Trophoblast cell (in vitro differentiated cells and primary cell): ENCODE results near the gene ASB4.
A peak's percentile ranks its signal among the peaks of the same experiment; 100 is the strongest.

ENCODE experiments used
- DNase-seq, 2 donors: peaks; one replicate each; pipeline ENCODE4 v3.0.0-alpha.2; 2016
- H2AFZ ChIP-seq: 2 replicates; pipeline ENCODE4 v1.6.1; 2013; ENCODE audit warnings: low read length, moderate library complexity, mild to moderate bottlenecking; ENCODE audit not compliant: insufficient read depth, poor library complexity
- H2AK5ac ChIP-seq: 2 replicates; pipeline ENCODE4 v1.6.1; 2013; ENCODE audit warnings: mild to moderate bottlenecking, low read length
- H2BK120ac ChIP-seq: 2 replicates; pipeline ENCODE4 v1.6.1; 2013; ENCODE audit warnings: low read length, mild to moderate bottlenecking, moderate library complexity; ENCODE audit not compliant: insufficient read depth, poor library complexity
- H2BK12ac ChIP-seq: 2 replicates; pipeline ENCODE4 v1.6.1; 2013; ENCODE audit warnings: mild to moderate bottlenecking, low read length, moderate library complexity
- H2BK5ac ChIP-seq: 2 replicates; pipeline ENCODE4 v1.6.1; 2013; ENCODE audit warnings: low read length, low read depth, moderate library complexity, mild to moderate bottlenecking; ENCODE audit not compliant: poor library complexity
- H3K14ac ChIP-seq: 2 replicates; pipeline ENCODE4 v1.6.1; 2013; ENCODE audit warnings: mild to moderate bottlenecking, low read length
- H3K18ac ChIP-seq: 2 replicates; pipeline ENCODE4 v1.6.1; 2013; ENCODE audit warnings: mild to moderate bottlenecking, low read length
- H3K23ac ChIP-seq: 2 replicates; pipeline ENCODE4 v1.6.1; 2013; ENCODE audit warnings: low read length
- H3K27ac ChIP-seq: 2 replicates; pipeline ENCODE4 v1.5.1; 2013; ENCODE audit warnings: low read depth, mild to moderate bottlenecking, inconsistent platforms, low read length, moderate library complexity
- H3K27me3 ChIP-seq: 2 replicates; pipeline ENCODE4 v1.6.1; 2013; ENCODE audit warnings: inconsistent platforms, mild to moderate bottlenecking, low read length, moderate library complexity; ENCODE audit not compliant: insufficient read depth
- H3K36me3 ChIP-seq, 2 experiments: 1 replicate in 1 of 2; 2 replicates in 1 of 2; pipeline ENCODE4 v1.6.1; 2013; ENCODE audit warnings: low read length in 2 of 2, mild to moderate bottlenecking in 2 of 2, moderate library complexity in 1 of 2; ENCODE audit not compliant: insufficient read depth in 2 of 2, control insufficient read depth in 1 of 2
- H3K4ac ChIP-seq: 2 replicates; pipeline ENCODE4 v1.6.1; 2013; ENCODE audit warnings: low read depth, mild to moderate bottlenecking, low read length, moderate library complexity
- H3K4me1 ChIP-seq, 2 experiments: 1 replicate in 1 of 2; 2 replicates in 1 of 2; pipeline ENCODE4 v1.6.1; 2013; ENCODE audit warnings: low read length in 2 of 2, mild to moderate bottlenecking in 2 of 2, moderate library complexity in 1 of 2; ENCODE audit not compliant: insufficient read depth in 2 of 2, control insufficient read depth in 1 of 2
- H3K4me2 ChIP-seq: 2 replicates; pipeline ENCODE4 v1.6.1; 2013; ENCODE audit warnings: inconsistent platforms, mild to moderate bottlenecking, low read length, moderate library complexity
- H3K4me3 ChIP-seq: 2 replicates; pipeline ENCODE4 v1.5.1; 2013; ENCODE audit warnings: mild to moderate bottlenecking, low read depth, low read length, inconsistent platforms
- H3K79me1 ChIP-seq: one replicate; pipeline ENCODE4 v1.6.1; 2013; ENCODE audit warnings: low read length
- H3K79me2 ChIP-seq: 2 replicates; pipeline ENCODE4 v1.6.1; 2013; ENCODE audit warnings: low read length, mild to moderate bottlenecking; ENCODE audit not compliant: control insufficient read depth, insufficient read depth, poor library complexity
- H3K9ac ChIP-seq: 2 replicates; pipeline ENCODE4 v1.6.1; 2013; ENCODE audit warnings: mild to moderate bottlenecking, low read length
- H3K9me3 ChIP-seq: 2 replicates; pipeline ENCODE4 v1.6.1; 2013; ENCODE audit warnings: low read depth, mild to moderate bottlenecking, control low read depth, inconsistent platforms, low read length; ENCODE audit not compliant: insufficient read depth
- H4K12ac ChIP-seq: 2 replicates; pipeline ENCODE4 v1.6.1; 2013; ENCODE audit warnings: low read depth, mild to moderate bottlenecking, low read length, moderate library complexity
- H4K8ac ChIP-seq: 2 replicates; pipeline ENCODE4 v1.6.1; 2013; ENCODE audit warnings: low read depth, mild to moderate bottlenecking, low read length, moderate library complexity
- H4K91ac ChIP-seq: one replicate; pipeline ENCODE4 v1.6.1; 2013; ENCODE audit warnings: low read depth, mild to moderate bottlenecking, low read length, moderate library complexity
- WGBS: extraction: QIAGEN DNeasy Blood & Tissue Kit; methylation state at CpG from one replicate; pipeline ENCODE4 v1.1.7; 2013; ENCODE audit warnings: missing lambda C conversion rate; ENCODE audit not compliant: insufficient read length, insufficient coverage; ENCODE audit errors: extremely low coverage; 5-methylcytosine and 5-hydroxymethylcytosine counted together

The ASB4 gene

DNA sequence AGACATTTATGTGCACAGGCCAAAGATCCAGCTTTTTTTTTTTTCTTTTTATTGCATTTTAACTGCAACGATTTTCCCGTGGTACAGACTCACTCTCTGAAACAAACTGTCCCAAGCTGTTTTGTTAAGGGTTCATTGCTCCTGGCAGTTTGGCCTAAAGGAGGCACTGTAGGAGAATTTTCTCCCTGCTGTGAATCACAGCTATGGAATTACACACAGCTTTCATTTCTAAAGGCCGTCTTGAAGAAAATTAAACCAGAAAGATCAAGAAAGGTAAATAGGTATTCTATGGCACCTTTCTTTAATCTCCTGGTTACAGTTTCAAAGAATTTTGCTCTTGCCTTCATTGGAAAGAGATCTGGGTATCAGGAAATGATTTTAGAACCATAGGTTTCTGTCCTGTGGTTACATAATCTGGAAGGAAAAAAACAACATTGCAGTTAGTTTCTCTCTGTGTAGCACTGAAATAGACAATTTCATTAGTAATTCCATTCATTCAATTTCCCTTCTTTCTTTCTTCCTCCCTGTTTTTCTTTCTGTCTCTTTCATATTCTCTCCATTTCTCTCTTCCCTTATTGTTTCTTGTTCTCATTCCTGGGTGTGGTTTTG, 59.4 kb downstream of the ASB4 start:
- no CpG with 5 or more reads among the region's 3 CpGs for WGBS

DNA sequence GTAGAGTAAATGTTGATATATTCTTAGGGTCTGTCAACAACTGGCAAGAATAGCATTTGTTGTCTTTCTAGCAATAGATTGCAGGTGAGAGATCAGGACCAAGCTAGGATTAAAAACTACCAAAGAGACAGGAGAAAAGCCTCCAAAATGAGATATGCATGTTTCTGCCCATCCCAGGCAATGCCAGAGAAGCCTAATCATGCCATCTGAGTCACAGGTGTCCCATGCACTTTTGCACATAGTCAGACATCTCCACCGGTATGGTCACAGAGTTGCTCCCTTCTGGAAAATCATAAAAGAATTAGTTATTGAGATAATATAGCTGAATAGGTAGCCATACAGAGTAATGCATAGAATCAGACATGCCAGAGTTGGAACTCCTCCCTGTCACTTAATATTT, 59.9 kb downstream of the ASB4 start:
- Histone ChIP-seq H2BK12ac (no peak overlapping the region), H3K36me3 (no peaks in the 10 kb centered on the region), H4K12ac (no peak overlapping the region), H4K91ac (no peak overlapping the region), H3K4me1 (peaks cover 0 to 3% of the 10 kb centered on the region in 2 experiments), H3K79me1 (no peaks in the 10 kb centered on the region), H3K9me3 (peaks cover 1% of the 10 kb centered on the region), H3K23ac (no peak overlapping the region), H3K4me3 (no peak overlapping the region), H3K14ac (no peak overlapping the region), H4K8ac (no peak overlapping the region), H3K9ac (no peak overlapping the region), H3K4ac (no peak overlapping the region), H2BK5ac (no peak overlapping the region), H3K4me2 (no peak overlapping the region), H3K27ac (no peak overlapping the region), H2AFZ (no peak overlapping the region), H3K27me3 (no peaks in the 10 kb centered on the region), H2BK120ac (no peak overlapping the region), H3K18ac (no peak overlapping the region), H3K79me2 (no peaks in the 10 kb centered on the region), H2AK5ac (no peak overlapping the region)
- no CpG with 5 or more reads among the region's 1 CpG for WGBS
- DNase-seq = no peak

More for the DNA sequence above, 59.4 kb downstream of the ASB4 start:
- Histone ChIP-seq H3K4me1 (peaks cover 0 to 1% of the 10 kb centered on the region in 2 experiments), H4K12ac (no peak overlapping the region), H3K4ac (no peak overlapping the region), H2AK5ac (no peak overlapping the region), H3K14ac (no peak overlapping the region), H2AFZ (no peak overlapping the region), H4K8ac (no peak overlapping the region), H3K79me2 (no peaks in the 10 kb centered on the region), H3K4me3 (no peak overlapping the region), H3K23ac (no peak overlapping the region), H3K9ac (no peak overlapping the region), H3K27ac (no peak overlapping the region), H3K27me3 (no peaks in the 10 kb centered on the region), H3K18ac (no peak overlapping the region), H2BK5ac (no peak overlapping the region), H3K79me1 (no peaks in the 10 kb centered on the region), H3K4me2 (no peak overlapping the region), H4K91ac (no peak overlapping the region), H2BK120ac (no peak overlapping the region), H3K9me3 (peaks cover 1% of the 10 kb centered on the region), H2BK12ac (no peak overlapping the region), H3K36me3 (no peaks in the 10 kb centered on the region)
- peak; percentile 37 to 76 for DNase-seq

DNA sequence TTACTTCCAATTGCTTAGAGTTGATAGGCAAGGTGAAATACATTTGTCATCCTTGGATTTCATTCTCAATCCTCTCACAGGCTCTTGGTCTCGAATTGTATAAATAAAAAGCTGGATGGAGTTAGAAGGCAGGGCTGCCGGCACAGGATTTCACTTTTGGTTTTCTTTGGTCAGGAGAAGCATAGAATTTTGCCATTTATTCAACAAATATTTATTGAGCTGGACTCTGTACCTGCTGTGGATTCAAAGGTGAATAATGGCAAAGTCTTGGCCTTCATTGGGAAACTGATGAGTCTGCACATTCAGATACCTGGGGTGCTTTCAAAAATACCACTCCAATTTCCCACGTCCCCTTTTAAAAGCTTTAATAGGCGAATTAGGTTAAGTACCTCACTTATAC, 60.9 kb downstream of the ASB4 start:
- Histone ChIP-seq H3K4me3 (no peak overlapping the region), H3K9ac (no peak overlapping the region), H3K9me3 (peaks cover 1% of the 10 kb centered on the region), H3K27me3 (no peaks in the 10 kb centered on the region), H2AK5ac (no peak overlapping the region), H3K14ac (no peak overlapping the region), H4K8ac (no peak overlapping the region), H4K91ac (no peak overlapping the region), H4K12ac (no peak overlapping the region), H2BK12ac (no peak overlapping the region), H3K4me1 (peaks cover 0 to 3% of the 10 kb centered on the region in 2 experiments), H3K23ac (no peak overlapping the region), H3K79me1 (no peaks in the 10 kb centered on the region), H3K4me2 (no peak overlapping the region), H3K18ac (no peak overlapping the region), H3K27ac (no peak overlapping the region), H2BK5ac (no peak overlapping the region), H3K4ac (no peak overlapping the region), H2AFZ (no peak overlapping the region), H3K36me3 (no peaks in the 10 kb centered on the region), H3K79me2 (no peaks in the 10 kb centered on the region), H2BK120ac (no peak overlapping the region)
- no peak for DNase-seq
- WGBS = no CpG with 5 or more reads among the region's 4 CpGs

DNA sequence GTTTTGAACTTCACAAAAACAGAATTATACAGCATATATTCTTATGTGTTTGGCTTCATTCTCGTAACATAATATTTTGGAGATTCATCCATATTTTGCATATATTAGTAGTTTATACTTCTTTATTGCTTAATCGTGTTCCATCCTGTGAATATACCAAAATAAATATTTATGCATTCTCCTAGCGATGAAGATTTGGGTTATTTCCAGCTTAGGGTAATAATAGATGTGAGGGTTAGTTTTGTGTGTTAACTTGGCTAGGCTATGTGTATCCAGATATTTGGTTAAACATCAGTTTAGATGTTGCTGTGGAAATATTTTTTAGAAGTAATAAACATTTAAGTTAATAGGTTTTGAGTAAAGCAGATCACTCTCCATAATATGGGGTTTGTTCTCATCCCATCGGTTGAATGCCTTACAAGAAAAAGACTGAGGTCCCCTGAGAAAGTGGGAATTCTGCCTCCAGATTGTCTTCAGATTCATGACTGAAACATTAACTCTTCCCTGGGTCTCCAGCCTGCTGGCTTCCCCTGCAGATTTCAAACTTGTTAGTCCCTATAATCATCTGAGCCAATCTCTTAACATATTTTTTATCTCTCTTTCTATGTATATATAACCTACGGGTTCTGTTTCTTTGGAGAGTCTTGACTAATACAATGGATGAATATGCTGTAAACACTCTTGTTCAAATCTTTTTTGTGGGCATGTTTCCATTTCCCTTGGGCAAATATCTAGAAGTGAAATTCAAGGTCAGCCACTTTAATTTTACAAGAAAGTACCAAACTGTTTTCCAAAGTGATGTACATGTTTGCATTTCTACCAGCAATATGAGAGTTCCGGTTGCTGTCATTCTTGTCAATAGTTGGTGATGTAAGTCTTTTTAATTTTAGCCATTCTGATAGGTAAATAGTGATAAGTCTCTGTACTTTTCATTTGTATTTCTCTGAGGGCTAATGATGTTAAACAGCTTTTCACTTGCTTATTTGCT, 61.9 kb downstream of the ASB4 start:
- no peak overlapping the region for H3K27ac ChIP-seq
- no peak overlapping the region for H3K4me3 ChIP-seq
- no peaks in the 10 kb centered on the region for H3K79me2 ChIP-seq
- H2AK5ac ChIP-seq = no peak overlapping the region
- no peak overlapping the region for H3K4ac ChIP-seq
- H3K9ac ChIP-seq = no peak overlapping the region
- H2AFZ ChIP-seq = no peak overlapping the region
- no peaks in the 10 kb centered on the region for H3K79me1 ChIP-seq
- peaks cover 1% of the 10 kb centered on the region for H3K9me3 ChIP-seq
- H2BK5ac ChIP-seq = no peak overlapping the region
- no peak overlapping the region for H4K91ac ChIP-seq
- no peaks in the 10 kb centered on the region for H3K27me3 ChIP-seq
- H3K23ac ChIP-seq = no peak overlapping the region
- peaks cover 0 to 3% of the 10 kb centered on the region in 2 experiments for H3K4me1 ChIP-seq
- H2BK120ac ChIP-seq = no peak overlapping the region
- no peak for DNase-seq
- H3K14ac ChIP-seq = no peak overlapping the region
- no CpG with 5 or more reads among the region's 6 CpGs for WGBS
- no peak overlapping the region for H4K12ac ChIP-seq
- H3K4me2 ChIP-seq = no peak overlapping the region
- H4K8ac ChIP-seq = no peak overlapping the region
- no peak overlapping the region for H3K18ac ChIP-seq
- no peak overlapping the region for H2BK12ac ChIP-seq
- no peaks in the 10 kb centered on the region for H3K36me3 ChIP-seq
